MCF 10A (cell line): Measurements from ENCODE around the gene QPRT. TPM values are rescaled to one million over a fixed set of nuclear protein-coding genes. Genes with fewer than 3 reads are reported as not detected.
A peak's percentile ranks its signal among the peaks of the same experiment; 100 is the strongest.

Experiments used
- BruUV-seq: library from RNA; stranded (reverse); fragments of 400-500 nt; replicated peaks from 2 replicates; lab custom pipeline; 2021; lab: Mats Ljungman, UMichigan
- CTCF ChIA-PET: fragments of 300-600 bp; sonication (Branson Sonifier 250); formaldehyde crosslinking; extraction: SDS; loops from one replicate; lab custom pipeline; 2021; ENCODE audit warnings: antibody characterized with exemption, inconsistent platforms; lab: Yijun Ruan, JAX
- POLR2A ChIA-PET: fragments of 300-600, 350-650 bp; sonication (Branson Sonifier 250); formaldehyde crosslinking; extraction: SDS; loops from one replicate; lab custom pipeline; 2020; ENCODE audit warnings: antibody characterized with exemption, inconsistent platforms; lab: Yijun Ruan, JAX
- DNase-seq: peaks from one replicate; pipeline ENCODE4 v3.0.0-alpha.2; 2018; ENCODE audit not compliant: unreplicated experiment
- H3K27ac Mint-ChIP-seq: one replicate; pipeline ENCODE4 v1.8.0; 2022; ENCODE audit warnings: mild to moderate bottlenecking, low read depth, mixed read lengths; ENCODE audit not compliant: unreplicated experiment
- H3K27me3 Mint-ChIP-seq: one replicate; pipeline ENCODE4 v1.8.0; 2022; ENCODE audit warnings: mixed read lengths; ENCODE audit not compliant: insufficient read depth, unreplicated experiment
- H3K36me3 Mint-ChIP-seq: one replicate; pipeline ENCODE4 v1.8.0; 2022; ENCODE audit warnings: mild to moderate bottlenecking, moderate library complexity, mixed read lengths; ENCODE audit not compliant: insufficient read depth, unreplicated experiment
- H3K4me1 Mint-ChIP-seq: one replicate; pipeline ENCODE4 v1.8.0; 2022; ENCODE audit warnings: mixed read lengths; ENCODE audit not compliant: insufficient read depth, unreplicated experiment
- H3K4me3 Mint-ChIP-seq: one replicate; pipeline ENCODE4 v1.8.0; 2022; ENCODE audit warnings: mild to moderate bottlenecking, moderate library complexity, mixed read lengths; ENCODE audit not compliant: unreplicated experiment
- H3K9me3 Mint-ChIP-seq: one replicate; pipeline ENCODE4 v1.8.0; 2022; ENCODE audit warnings: mixed read lengths; ENCODE audit not compliant: unreplicated experiment
- CTCF ChIP-seq: fragments of 200-600 bp; IDR thresholded peaks from one replicate; pipeline ENCODE4 v1.8.0; 2022; ENCODE audit warnings: antibody characterized with exemption, mild to moderate bottlenecking; ENCODE audit not compliant: unreplicated experiment
- intact Hi-C: fragments of 100-400 bp; cut with micrococcal nuclease; formaldehyde crosslinking; loops from 2 replicates; pipeline ENCODE4 v1.14.1; 2022
- total RNA-seq: library from RNA; stranded (reverse); gene quantifications from 2 replicates; pipeline ENCODE4 v1.2.3, GENCODE V29; 2022

QPRT gene
- total RNA-seq, 1 experiment from 2014 or later = not detected

- Mint-ChIP-seq H3K4me1 (no peaks in the 10 kb centered on the region), H3K27me3 (no peaks in the 10 kb centered on the region), H3K4me3 (no peak overlapping the region), H3K36me3 (peaks cover 4% of the 10 kb centered on the region), H3K27ac (no peak overlapping the region), H3K9me3 (no peaks in the 10 kb centered on the region)
- ChIA-PET POLR2A (interaction anchor here (0.6 kb wide), 1 partner anchor 9 kb away, joined by 4 read pairs; no protein-coding TSS in a partner anchor), CTCF (no interaction called here)
- no TSS peak for BruUV-seq
- TF ChIP-seq CTCF = no peak
- intact Hi-C loops = no loop called here
- peak; percentile 5 for DNase-seq
Observed at GRCh38 chr16:29645694-29646187, 33.2 kb upstream of the QPRT start.

DNA sequence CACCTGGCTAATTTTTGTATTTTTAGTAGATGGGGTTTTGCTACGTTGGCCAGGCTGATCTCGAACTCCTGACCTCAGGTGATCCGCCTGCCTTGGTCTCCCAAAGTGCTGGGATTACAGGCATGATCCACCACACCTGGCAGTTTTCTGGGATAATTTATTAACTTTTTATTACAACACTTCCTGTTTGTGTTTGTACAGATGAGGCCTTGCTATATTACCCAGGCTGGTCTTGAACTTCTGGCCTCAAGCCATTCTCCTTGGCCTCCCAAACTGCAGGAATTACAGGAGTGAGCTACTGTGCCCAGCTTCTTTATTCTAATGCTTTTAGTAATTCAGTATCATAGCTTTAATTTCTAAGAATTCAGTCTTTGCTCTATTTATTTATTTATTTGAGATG lies 32.0 kb upstream of the QPRT start:
- Mint-ChIP-seq H3K27me3 (no peaks in the 10 kb centered on the region), H3K36me3 (peaks cover 6% of the 10 kb centered on the region), H3K27ac (no peak overlapping the region), H3K4me3 (no peak overlapping the region), H3K9me3 (no peaks in the 10 kb centered on the region), H3K4me1 (no peaks in the 10 kb centered on the region)
- ChIA-PET CTCF (no interaction called here), POLR2A (no interaction called here)
- intact Hi-C loops = no loop called here
- DNase-seq = no peak
- TF ChIP-seq CTCF = no peak
- no TSS peak for BruUV-seq

DNA sequence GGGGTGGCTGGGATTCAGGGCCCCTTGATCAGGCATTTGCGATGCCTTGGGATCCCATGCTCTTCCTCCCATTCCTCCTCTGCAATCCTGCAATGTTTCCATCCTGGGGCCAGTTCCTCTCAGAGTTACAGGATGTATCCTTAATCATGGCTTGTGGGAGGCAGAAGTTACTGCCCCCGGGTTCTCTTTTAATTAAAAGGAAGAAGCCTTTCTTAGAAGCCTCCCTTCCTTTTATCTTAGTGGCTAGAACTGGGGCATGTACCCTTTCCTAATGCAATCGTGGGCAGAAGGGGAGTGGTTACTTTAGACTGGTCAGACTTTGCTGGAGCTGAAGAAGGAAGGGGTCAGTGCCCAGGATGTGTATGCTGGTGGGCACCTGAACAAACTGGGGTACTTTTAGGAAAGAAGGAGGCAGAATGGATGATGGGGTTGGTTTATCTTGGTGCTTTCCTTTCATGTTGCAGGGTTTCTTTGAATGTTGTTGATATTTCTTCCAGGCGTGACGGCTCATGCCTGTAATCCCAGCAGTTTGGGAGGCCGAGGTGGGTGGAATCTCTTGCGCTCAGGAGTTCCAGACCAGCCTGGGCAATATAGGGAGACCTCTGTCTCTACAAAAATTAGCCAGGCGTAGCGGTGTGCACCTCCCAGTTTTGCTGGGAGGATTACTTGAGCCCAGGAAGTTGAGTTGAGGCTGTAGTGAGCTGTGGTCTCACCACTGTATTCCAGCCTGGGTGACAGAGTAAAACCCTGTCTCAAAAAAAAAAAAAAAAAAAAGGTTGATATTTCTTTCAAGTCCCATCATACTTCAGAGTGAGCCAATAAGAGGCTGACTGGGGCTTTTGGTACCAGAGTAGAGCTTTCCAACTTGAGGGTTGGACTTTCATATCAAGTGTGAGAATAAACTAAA lies 29.1 kb upstream of the QPRT start:
- H3K27me3 Mint-ChIP-seq = no peaks in the 10 kb centered on the region
- DNase-seq = no peak
- intact Hi-C loops = no loop called here
- ChIA-PET POLR2A (interaction anchor here (0.6 kb wide), 2 partner anchors 9 to 45 kb away, joined by 3 read pairs; no protein-coding TSS in a partner anchor), CTCF (no interaction called here)
- BruUV-seq = no TSS peak
- peaks cover 6% of the 10 kb centered on the region for H3K36me3 Mint-ChIP-seq
- no peaks in the 10 kb centered on the region for H3K4me1 Mint-ChIP-seq
- no peak overlapping the region for H3K27ac Mint-ChIP-seq
- no peak overlapping the region for H3K4me3 Mint-ChIP-seq
- no peaks in the 10 kb centered on the region for H3K9me3 Mint-ChIP-seq
- TF ChIP-seq CTCF = no peak

- no TSS peak for BruUV-seq
- no peak for DNase-seq
- ChIA-PET CTCF (no interaction called here), POLR2A (interaction anchor here (0.6 kb wide), 2 partner anchors 10 to 46 kb away, joined by 3 read pairs; no protein-coding TSS in a partner anchor)
- Mint-ChIP-seq H3K27me3 (no peaks in the 10 kb centered on the region), H3K4me3 (no peak overlapping the region), H3K9me3 (no peaks in the 10 kb centered on the region), H3K4me1 (no peaks in the 10 kb centered on the region), H3K27ac (no peak overlapping the region), H3K36me3 (peaks cover 6% of the 10 kb centered on the region)
- TF ChIP-seq CTCF = no peak
- intact Hi-C loops = no loop called here
Observed at GRCh38 chr16:29650771-29651170, 28.2 kb upstream of the QPRT start.
